Esophagus mucosa (tissue), 1 donor: ENCODE measurements around the gene CASP2. TPM values are rescaled to one million over a fixed set of nuclear protein-coding genes. Genes with fewer than 3 reads are reported as not detected.

Source experiments
- ATAC-seq: fragments of 200-7000 bp; cut with Tn5 transposase; one replicate; pipeline ENCODE4 v1.9.1; 2020
- total RNA-seq: library from RNA; stranded (reverse); gene quantifications from one replicate; pipeline ENCODE4 v1.2.4, GENCODE V29; 2023
- donor health status: DM: yes; HTN: yes; CAD: no.

Gene CASP2
- total RNA-seq, 1 donor from 2014 or later, result 28.3 TPM

DNA sequence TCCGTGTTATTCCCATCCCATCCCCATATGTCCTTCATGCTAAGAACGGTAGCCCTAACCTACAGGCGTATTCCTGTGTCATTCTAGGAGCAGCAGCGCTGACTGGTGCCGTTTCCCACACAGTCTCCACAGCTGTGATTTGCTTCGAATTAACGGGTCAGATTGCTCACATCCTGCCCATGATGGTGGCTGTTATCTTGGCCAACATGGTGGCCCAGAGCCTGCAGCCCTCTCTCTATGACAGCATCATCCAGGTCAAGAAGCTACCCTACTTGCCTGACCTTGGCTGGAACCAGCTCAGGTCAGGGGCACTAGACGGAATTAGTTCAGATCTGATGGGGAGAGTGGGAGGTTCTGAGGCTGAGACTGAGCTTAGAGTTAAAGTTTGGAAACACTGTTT is 53.7 kb downstream of the CASP2 start:
- no peak for ATAC-seq

DNA sequence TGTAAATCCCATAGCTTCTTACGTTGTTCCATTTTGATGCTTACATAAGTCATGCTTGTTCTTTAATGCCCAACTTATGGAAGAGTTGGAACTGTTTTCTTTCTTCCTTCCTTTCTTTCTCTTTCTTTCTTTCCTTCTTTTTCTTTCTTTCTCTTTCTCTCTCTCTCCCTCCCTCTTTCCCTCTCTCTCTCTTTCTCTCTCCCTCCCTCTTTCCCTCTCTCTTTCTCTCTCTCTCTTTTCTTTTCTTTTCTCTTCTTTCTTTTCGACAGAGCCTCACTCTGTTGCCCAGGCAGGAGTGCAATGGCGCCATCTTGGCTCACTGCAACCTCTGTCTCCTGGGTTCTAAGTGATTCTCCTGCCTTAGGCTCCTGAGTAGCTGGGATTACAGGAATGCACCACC is 55.4 kb downstream of the CASP2 start:
- ATAC-seq, result no peak

DNA sequence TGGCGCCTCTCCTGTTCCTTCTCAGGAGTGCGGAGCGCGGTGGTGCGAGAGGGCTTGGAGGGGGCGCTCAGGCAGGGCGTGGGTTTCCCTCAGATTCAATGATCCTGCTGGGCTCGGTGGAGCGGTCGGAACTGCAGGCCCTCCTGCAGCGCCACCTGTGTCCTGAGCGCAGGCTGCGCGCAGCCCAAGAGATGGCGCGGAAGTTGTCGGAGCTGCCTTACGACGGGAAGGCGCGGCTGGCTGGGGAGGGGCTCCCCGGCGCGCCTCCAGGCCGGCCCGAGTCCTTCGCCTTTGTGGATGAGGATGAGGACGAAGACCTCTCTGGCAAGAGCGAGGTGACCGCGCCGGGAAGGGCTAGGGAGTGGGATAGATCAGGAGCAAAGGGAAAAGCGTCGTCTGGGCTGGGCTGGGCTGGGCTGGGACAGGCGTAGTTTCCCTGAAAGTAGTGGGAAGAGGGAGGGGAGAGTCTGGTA is 57.3 kb downstream of the CASP2 start:
- peak; percentile 94 for ATAC-seq

DNA sequence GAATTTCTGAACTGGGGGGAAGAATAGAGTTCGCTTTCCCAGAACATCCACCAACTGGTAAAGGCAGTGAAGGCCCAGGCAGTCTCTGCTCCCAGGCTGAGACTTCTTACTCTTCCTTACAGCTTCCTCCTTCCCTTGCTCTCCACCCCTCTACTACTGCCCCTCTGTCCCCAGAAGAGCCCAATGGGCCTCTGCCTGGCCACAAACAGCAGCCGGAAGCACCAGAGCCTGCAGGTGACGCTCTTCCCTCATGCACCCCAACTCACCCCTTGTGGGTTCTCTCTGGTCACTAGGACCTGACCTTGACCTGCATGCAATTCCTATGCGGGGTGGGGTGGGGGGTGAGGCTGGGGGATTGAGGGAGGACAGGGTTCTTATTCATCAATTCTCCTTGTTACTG is 57.9 kb downstream of the CASP2 start:
- ATAC-seq, result no peak

DNA sequence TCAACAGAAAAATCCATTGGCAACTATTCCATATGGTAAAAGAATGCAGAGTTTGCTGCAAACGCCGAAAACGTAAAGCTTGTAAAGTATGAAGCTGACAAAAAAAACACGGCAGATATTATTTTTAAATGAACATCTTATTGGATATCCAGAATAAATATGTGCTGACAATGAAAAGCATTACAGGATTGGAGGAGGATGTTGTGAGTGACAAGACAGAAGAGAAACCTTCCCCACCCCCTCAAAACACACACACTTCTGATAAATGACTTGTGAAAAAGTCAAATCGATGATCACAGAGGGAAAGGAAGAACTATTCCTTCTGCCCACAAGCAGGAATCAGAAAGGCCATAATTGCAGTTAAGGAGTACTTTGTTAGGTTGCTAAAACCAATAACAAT is 59.8 kb downstream of the CASP2 start:
- ATAC-seq, result no peak

DNA sequence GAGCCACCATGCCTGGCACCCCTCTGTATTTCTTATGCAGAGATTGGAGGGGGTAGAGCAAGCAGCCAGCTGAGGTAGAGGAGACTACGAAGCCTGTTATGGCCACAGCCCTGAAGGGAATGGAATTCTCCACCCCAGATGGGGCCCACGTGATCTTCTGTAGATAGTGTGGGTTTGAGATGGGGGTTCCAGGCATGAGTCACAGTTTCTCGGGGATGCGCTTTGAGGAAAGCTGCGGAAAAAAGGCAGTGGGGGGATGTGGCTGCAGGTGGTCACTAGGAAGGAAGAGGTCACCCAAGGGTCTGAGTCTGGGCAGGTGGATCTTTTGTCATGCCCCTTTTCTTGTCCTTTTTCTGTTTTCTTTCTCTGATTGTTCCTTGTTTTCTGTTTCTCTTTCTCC is 62.9 kb downstream of the CASP2 start:
- ATAC-seq, result no peak

DNA sequence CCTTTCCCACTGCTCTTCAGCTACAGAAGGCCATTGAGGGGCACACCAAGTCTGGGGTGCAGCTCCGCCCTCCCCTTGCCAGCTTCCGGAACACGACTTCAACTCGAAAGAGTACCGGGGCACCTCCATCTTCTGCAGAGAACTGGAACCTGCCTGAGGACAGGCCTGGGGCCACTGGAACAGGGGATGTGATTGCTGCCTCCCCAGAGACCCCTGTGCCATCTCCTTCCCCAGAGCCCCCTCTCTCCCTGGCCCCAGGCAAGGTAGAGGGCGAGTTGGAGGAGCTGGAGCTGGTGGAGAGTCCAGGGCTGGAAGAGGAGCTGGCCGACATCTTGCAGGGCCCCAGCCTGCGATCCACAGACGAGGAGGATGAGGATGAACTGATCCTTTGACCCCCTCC is 63.4 kb downstream of the CASP2 start:
- no peak for ATAC-seq

DNA sequence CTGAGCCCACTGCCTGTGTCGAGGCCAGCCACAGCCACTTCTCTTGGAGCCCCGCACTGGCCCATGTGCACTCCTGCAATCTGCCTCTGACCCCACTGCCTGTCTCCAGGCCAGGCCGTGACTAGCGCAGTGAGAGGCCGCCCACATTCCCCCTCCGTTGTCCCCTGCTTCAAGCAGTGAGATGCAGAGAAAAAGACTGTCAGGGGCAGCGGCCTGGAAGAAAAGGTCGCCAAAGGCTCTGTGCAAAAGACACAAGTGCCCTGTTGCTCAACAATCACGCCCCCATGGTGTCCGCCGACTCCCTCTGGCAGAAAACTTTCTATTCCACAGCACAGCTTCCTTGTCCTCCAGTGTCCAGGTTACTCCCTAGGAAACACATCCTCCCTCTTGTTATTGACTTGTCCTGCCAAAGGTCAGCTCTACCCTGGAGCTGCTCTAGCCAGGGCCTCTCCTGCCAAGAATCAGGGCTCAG is 64.4 kb downstream of the CASP2 start:
- no peak for ATAC-seq

DNA sequence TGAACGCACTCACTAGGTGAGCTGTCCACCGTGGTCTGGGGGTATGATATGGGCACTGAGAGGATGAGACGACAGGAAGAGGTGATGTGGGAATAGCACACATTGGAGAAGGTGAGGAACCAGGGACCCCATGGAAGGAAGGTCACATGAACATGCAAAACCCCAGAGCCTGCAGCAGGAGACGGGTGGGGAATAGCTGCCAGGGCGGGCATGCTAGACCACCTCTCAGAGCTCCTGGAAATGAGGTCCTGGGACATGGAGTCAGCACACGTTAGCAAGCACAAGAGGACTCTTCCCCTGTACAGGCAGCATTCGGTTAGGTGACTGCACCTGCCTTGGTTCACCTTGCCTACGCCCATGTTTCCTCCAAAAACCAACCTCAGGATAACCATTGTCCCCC is 66.2 kb downstream of the CASP2 start:
- ATAC-seq, result no peak

DNA sequence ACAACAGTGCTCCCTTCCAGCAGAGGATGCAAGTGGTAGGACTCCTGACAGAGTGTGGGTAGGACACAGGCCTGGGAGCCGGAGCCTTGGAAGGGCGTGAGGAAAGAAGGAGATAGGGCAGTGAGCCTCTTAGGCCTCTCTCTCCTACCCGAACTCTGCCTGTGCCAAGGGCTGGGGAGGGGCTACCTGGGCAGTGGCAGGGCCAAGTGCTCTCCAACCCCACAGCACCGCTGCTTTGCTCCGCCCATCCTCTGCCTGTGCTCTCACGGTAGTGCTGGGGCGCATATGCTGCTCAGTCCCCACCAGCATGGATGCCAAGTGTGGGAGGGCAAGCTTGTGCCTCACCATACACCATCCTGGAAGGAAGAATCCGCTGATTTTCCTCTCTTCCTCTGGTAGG is 66.8 kb downstream of the CASP2 start:
- no peak for ATAC-seq

DNA sequence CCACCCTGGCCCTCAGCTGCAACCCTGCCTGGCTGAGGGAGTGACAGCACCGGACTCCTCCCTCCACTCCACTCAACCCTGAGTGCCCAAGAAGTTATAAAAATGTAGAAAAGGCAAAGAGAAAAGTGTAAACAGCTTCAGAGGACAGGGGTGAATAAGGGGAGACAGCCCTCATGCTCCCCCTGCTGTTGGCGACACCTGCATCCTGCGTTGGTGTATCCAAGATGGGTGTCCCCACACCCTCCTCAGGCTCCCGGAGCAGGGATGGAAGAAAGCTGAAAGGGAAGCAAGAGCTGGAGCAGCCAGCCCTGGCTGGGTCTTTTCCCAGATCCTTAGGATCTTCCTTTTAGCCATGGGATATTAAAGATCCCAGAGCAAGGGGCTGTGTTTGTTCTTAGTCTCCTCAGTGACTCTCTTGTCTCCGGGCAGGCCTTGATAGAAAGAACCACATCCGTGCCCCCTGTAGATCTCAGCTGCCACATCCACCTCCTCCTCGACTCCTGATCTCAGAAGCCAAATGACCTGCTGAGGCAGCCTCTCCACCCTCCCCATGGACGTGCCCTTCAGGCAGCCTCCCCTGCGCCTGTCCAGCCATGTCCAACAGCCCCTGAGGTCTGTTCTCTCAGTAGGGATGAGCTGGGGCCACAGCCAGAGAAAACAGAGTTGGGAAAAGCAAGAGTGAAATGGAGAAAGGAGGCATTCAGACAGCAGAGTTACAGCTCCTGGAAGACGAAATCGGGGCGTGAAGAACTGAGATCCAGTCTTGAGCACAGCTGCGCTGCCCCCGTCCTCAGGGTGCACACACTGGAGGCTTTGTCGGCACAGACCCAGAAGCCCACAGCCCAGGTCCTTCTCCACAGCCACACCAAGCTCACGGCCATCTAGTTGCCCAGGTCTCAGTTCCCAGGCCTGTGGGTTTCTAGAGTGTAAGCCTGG is 67.6 kb downstream of the CASP2 start:
- ATAC-seq, result no peak

DNA sequence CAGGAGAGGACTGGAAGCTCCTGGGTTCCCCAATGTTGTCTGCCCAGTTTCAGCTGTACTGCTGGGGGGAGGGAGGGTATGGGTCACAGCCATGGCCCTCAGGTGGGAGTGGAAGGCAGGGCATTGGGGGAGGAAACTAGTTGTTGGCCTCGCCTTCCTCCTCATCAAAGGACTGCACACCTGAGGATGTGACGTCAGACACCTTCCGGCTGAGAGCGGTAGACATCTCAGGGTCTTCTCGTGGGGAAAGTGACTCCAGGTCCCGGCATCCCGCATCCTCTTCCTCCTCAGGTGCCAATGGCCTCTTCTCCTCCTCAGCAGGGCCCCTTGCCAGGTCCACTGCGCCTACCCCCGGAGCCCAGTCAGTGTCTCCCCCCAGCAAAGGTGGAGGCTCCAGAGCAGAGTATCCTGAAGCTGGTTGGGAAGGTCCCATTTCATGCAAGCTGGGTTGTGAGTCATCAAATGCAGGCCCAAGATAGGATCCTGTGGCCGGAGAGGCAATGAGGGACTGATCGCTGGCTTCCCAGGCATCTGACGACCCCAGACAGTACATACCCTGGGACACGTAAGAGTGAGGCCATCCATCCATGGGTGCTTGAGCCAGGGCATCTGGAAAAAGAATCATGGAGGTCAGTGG is 68.4 kb downstream of the CASP2 start:
- ATAC-seq, result no peak

Other genes starting within 250 kb of the CASP2 start
- gene OR6V1, start 236.0 kb upstream of the CASP2 start, total RNA-seq, result not detected
- gene PIP, start 156.3 kb upstream of the CASP2 start, total RNA-seq, result 0.56 TPM
- gene TAS2R39, start 104.9 kb upstream of the CASP2 start, total RNA-seq, result not detected
- not detected for gene TAS2R40, start 66.3 kb upstream of the CASP2 start, total RNA-seq
- 109 TPM for gene GSTK1, start 24.9 kb upstream of the CASP2 start, total RNA-seq
- 0.44 TPM for gene TMEM139, start 3.4 kb upstream of the CASP2 start, total RNA-seq
- gene CLCN1, start 27.8 kb downstream of the CASP2 start, total RNA-seq, result 0.68 TPM
- gene FAM131B, start 74.4 kb downstream of the CASP2 start, total RNA-seq, result 0.44 TPM
- 82.3 TPM for gene ZYX, start 93.0 kb downstream of the CASP2 start, total RNA-seq
- 79.0 TPM for gene EPHA1, start 120.5 kb downstream of the CASP2 start, total RNA-seq
- gene TAS2R60, start 155.1 kb downstream of the CASP2 start, total RNA-seq, result 0.32 TPM
- gene TAS2R41, start 189.5 kb downstream of the CASP2 start, total RNA-seq, result not detected